Transverse colon (tissue), 4 donors: ENCODE data around the gene CAVIN1. TPM values are rescaled to one million over a fixed set of nuclear protein-coding genes. Genes with fewer than 3 reads are reported as not detected.
A peak's percentile ranks its signal among the peaks of the same experiment; 100 is the strongest.

Source experiments
- DNase-seq: peaks from one replicate; pipeline ENCODE4 v3.0.0-alpha.2; 2019
- H3K27ac ChIP-seq, 4 donors: fragments of 200-600 bp; sonication (generic); 2 replicates each; pipeline ENCODE4 v1.5.1; 2016 to 2018; ENCODE audit warnings: inconsistent platforms in 4 of 4
- H3K27me3 ChIP-seq: fragments of 200-600 bp; sonication (generic); 2 replicates; pipeline ENCODE4 v1.5.1; 2017; ENCODE audit warnings: inconsistent platforms
- H3K36me3 ChIP-seq, 4 donors: fragments of 200-600 bp; sonication (generic); 2 replicates each; pipeline ENCODE4 v1.5.1; 2017 to 2019; ENCODE audit warnings: inconsistent platforms in 4 of 4
- H3K4me1 ChIP-seq, 4 donors: fragments of 200-600 bp; sonication (generic); 2 replicates each; pipeline ENCODE4 v1.5.1; 2017 to 2020; ENCODE audit warnings: inconsistent platforms in 4 of 4
- H3K4me3 ChIP-seq, 4 donors: fragments of 200-600 bp; sonication (generic); 1 replicate in 1 of 4; 2 replicates in 3 of 4; pipeline versions ENCODE4 v1.5.1 to v1.6.1; 2017 to 2019; ENCODE audit warnings: inconsistent platforms in 4 of 4
- H3K9me3 ChIP-seq, 2 donors: fragments of 200-600 bp; sonication (generic); 2 replicates each; pipeline ENCODE4 v1.5.1; 2017 to 2019; ENCODE audit warnings: inconsistent platforms in 2 of 2
- CTCF ChIP-seq, 5 experiments: fragments of 200-600 bp in 3 of 5; fragments of 450-650 bp in 2 of 5; sonication (generic) in 3 of 5; IDR thresholded peaks; 1 replicate in 2 of 5; 2 replicates in 3 of 5; pipeline ENCODE4 v1.5.1; 2016 to 2017; ENCODE audit warnings: antibody characterized with exemption in 5 of 5, inconsistent platforms in 3 of 5, mild to moderate bottlenecking in 2 of 5, moderate library complexity in 1 of 5
- EP300 ChIP-seq: sonication (generic); formaldehyde crosslinking; IDR thresholded peaks from one replicate; pipeline ENCODE4 v1.6.1; 2017; ENCODE audit warnings: antibody characterized with exemption, low read depth
- POLR2A ChIP-seq: fragments of 450-650 bp; IDR thresholded peaks from one replicate; pipeline ENCODE4 v1.6.1; 2016; ENCODE audit warnings: antibody characterized with exemption, mild to moderate bottlenecking, moderate library complexity
- POLR2AphosphoS5 ChIP-seq, 3 donors: sonication (generic); formaldehyde crosslinking; IDR thresholded peaks; one replicate each; pipeline ENCODE4 v1.6.1; 2016; ENCODE audit warnings: antibody characterized with exemption in 3 of 3
- WGBS, 2 donors: methylation state at CpG; one replicate each; pipeline ENCODE4 v1.1.5; 2018; ENCODE audit warnings: low coverage in 1 of 2; 5-methylcytosine and 5-hydroxymethylcytosine counted together
- in situ Hi-C, 4 donors: fragments of 200-750 bp; cut with MboI; loops; one replicate each; pipeline versions ENCODE4 v1.15.0 to v1.15.1; 2017; ENCODE audit warnings: low sequenced_read_pairs in 3 of 4, low pct_ligation_motif_present in 1 of 4, low pct_unique_long_range_greater_than_20kb in 1 of 4
- intact Hi-C: fragments of 100-400 bp; cut with DNase I; formaldehyde crosslinking; loops from one replicate; pipeline ENCODE4 v1.15.1; 2023; ENCODE audit warnings: low total_unique reads
- total RNA-seq, 4 donors: library from RNA; depleted of rRNA; stranded (reverse); fragments of >200 nt; gene quantifications; one replicate each; pipeline ENCODE4 v1.1.0, GENCODE V29; 2016

The CAVIN1 gene
- total RNA-seq, 4 donors from 2014 or later, result 53.7 to 135 (median 69.2) TPM

GRCh38 chr17:42409523-42410318 lies 13.3 kb downstream of the CAVIN1 start:
- intact Hi-C loops, result loop anchor here (5.0 kb wide), 1 partner anchor 87 kb away; no protein-coding TSS in a partner anchor
- peaks cover 36 to 64% (median 52%) of the 10 kb centered on the region in 4 donors for H3K4me1 ChIP-seq
- 8 to 27% methylated on average over 2 to 5 of the region's 5 CpGs for WGBS, 2 donors
- no peaks in the 10 kb centered on the region for H3K36me3 ChIP-seq
- no peaks in the 10 kb centered on the region for H3K9me3 ChIP-seq
- DNase-seq, result peak; percentile 49
- no peak overlapping the region for H3K4me3 ChIP-seq
- TF ChIP-seq POLR2AphosphoS5 (IDR thresholded peaks at IDR 0.05) (peak in 2 of 3 donors; percentile 32 to 46), EP300 (no peak)
- no peaks in the 10 kb centered on the region for H3K27me3 ChIP-seq
- in situ Hi-C loops, result loop anchor here in 2 of 4 donors (5.0 to 25.0 kb wide), 3 partner anchors 85 to 103 kb away; no protein-coding TSS in a partner anchor
- peak overlapping the region; percentile 72 to 90 (median 79) for H3K27ac ChIP-seq

GRCh38 chr17:42408061-42408460 lies 15.0 kb downstream of the CAVIN1 start:
- Histone ChIP-seq H3K4me3 (no peak overlapping the region), H3K4me1 (peaks cover 37 to 60% (median 55%) of the 10 kb centered on the region in 4 donors), H3K27me3 (no peaks in the 10 kb centered on the region), H3K36me3 (no peaks in the 10 kb centered on the region), H3K9me3 (no peaks in the 10 kb centered on the region), H3K27ac (peak overlapping the region; percentile 72 to 90 (median 79))
- in situ Hi-C loops, result loop anchor here in 2 of 4 donors (5.0 to 25.0 kb wide), 3 partner anchors 83 to 104 kb away; no protein-coding TSS in a partner anchor
- TF ChIP-seq POLR2AphosphoS5 (IDR thresholded peaks at IDR 0.05) (no peak), EP300 (no peak), POLR2A (no peak), CTCF (IDR thresholded peaks at IDR 0.05) (no peak)
- no peak for DNase-seq
- intact Hi-C loops, result loop anchor here (5.0 kb wide), 1 partner anchor 86 kb away; no protein-coding TSS in a partner anchor
- 60 to 64% methylated on average over 1 to 2 of the region's 2 CpGs for WGBS, 2 donors

GRCh38 chr17:42407289-42407836 lies 15.7 kb downstream of the CAVIN1 start:
- Histone ChIP-seq H3K36me3 (no peaks in the 10 kb centered on the region), H3K9me3 (no peaks in the 10 kb centered on the region), H3K27me3 (no peaks in the 10 kb centered on the region), H3K4me3 (no peak overlapping the region), H3K27ac (peak overlapping the region; percentile 72 to 90 (median 79)), H3K4me1 (peaks cover 37 to 67% (median 62%) of the 10 kb centered on the region in 4 donors)
- in situ Hi-C loops (loop anchor here in 2 of 4 donors (5.0 to 25.0 kb wide), 3 partner anchors 83 to 105 kb away; no protein-coding TSS in a partner anchor), intact Hi-C loops (loop anchor here (5.0 kb wide), 1 partner anchor 85 kb away; no protein-coding TSS in a partner anchor)
- peak in 2 of 3 donors; percentile 18 to 26 for TF ChIP-seq POLR2AphosphoS5 (IDR thresholded peaks at IDR 0.05)
- TF ChIP-seq POLR2A, result no peak
- peak; percentile 86 for DNase-seq
- WGBS, 2 donors, result 14% methylated on average over 2 of the region's 2 CpGs; no CpG with 5 or more reads in 1 of the 2 donors

- H3K4me1 ChIP-seq, result peaks cover 36 to 69% (median 62%) of the 10 kb centered on the region in 4 donors
These were observed 16.3 kb downstream of the CAVIN1 start for GRCh38 chr17:42406615-42407288.

More at GRCh38 chr17:42406615-42407288, 16.3 kb downstream of the CAVIN1 start:
- in situ Hi-C loops (loop anchor here in 2 of 4 donors (5.0 to 25.0 kb wide), 3 partner anchors 82 to 106 kb away; no protein-coding TSS in a partner anchor), intact Hi-C loops (loop anchor here (5.0 kb wide), 1 partner anchor 84 kb away; no protein-coding TSS in a partner anchor)
- H3K9me3 ChIP-seq, result no peaks in the 10 kb centered on the region
- 58 to 68% methylated on average over 4 to 5 of the region's 5 CpGs for WGBS, 2 donors
- no peaks in the 10 kb centered on the region for H3K36me3 ChIP-seq
- no peak for DNase-seq
- H3K4me3 ChIP-seq, result no peak overlapping the region
- H3K27ac ChIP-seq, result peak overlapping the region; percentile 72 to 90 (median 79)
- no peak for TF ChIP-seq POLR2A
- no peak for TF ChIP-seq POLR2AphosphoS5 (IDR thresholded peaks at IDR 0.05)
- no peak for TF ChIP-seq EP300
- no peak for TF ChIP-seq CTCF (IDR thresholded peaks at IDR 0.05)
- H3K27me3 ChIP-seq, result no peaks in the 10 kb centered on the region
